Measurements from ENCODE around the gene TSPAN18.

DNA sequence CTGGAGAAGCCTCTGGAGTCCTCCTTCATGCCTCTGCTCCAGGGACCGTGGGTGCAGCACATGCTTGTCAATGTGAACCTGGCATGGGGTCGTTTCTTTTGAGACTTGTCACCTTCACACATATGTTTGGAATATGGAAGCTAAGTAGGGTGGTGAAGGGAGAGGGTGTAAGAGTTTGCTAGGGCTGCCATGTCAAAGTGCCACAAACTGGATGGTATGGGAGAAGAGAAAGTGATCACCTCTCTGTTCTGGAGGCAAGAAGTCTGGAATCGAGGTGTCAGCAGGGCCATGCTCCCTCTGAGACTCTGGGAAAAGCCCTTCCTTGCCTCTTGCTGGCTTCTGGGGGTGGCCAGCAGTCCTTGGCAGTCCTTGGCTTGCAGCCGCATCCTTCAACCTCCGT is 8.7 kb upstream of the TSPAN18 start:
- no peak for TF ChIP-seq EZH2 (IDR thresholded peaks at IDR 0.05; ENCODE audit: insufficient read depth, low read length)
- TF ChIP-seq, protein P1, sequence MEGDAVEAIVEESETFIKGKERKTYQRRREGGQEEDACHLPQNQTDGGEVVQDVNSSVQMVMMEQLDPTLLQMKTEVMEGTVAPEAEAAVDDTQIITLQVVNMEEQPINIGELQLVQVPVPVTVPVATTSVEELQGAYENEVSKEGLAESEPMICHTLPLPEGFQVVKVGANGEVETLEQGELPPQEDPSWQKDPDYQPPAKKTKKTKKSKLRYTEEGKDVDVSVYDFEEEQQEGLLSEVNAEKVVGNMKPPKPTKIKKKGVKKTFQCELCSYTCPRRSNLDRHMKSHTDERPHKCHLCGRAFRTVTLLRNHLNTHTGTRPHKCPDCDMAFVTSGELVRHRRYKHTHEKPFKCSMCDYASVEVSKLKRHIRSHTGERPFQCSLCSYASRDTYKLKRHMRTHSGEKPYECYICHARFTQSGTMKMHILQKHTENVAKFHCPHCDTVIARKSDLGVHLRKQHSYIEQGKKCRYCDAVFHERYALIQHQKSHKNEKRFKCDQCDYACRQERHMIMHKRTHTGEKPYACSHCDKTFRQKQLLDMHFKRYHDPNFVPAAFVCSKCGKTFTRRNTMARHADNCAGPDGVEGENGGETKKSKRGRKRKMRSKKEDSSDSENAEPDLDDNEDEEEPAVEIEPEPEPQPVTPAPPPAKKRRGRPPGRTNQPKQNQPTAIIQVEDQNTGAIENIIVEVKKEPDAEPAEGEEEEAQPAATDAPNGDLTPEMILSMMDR (IDR thresholded peaks at IDR 0.05; ENCODE audit: insufficient read depth, low read depth, low read length): no peak
